ENCODE measurements around the gene FABP6.

DNA sequence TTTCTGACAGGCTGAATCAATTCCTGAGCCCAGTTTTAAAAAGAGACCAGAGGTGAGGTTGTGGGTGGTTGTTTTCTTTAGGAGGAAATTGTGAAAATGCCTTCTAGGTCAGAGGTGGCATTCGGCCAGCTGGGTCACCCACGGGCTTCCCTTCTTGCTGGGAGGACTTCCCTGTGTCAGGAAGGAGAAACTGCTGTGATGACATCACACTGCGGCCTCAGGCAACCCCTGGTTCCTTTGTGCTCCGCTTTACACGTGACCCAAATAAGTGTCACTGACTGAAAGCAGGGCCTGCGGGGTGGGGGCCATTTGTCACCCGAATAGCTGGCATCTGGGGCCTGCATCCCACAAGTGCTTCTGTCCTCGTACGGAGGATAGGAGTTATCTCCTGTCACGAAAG is 39.7 kb downstream of the FABP6 start:
- TF ChIP-seq, protein P1, sequence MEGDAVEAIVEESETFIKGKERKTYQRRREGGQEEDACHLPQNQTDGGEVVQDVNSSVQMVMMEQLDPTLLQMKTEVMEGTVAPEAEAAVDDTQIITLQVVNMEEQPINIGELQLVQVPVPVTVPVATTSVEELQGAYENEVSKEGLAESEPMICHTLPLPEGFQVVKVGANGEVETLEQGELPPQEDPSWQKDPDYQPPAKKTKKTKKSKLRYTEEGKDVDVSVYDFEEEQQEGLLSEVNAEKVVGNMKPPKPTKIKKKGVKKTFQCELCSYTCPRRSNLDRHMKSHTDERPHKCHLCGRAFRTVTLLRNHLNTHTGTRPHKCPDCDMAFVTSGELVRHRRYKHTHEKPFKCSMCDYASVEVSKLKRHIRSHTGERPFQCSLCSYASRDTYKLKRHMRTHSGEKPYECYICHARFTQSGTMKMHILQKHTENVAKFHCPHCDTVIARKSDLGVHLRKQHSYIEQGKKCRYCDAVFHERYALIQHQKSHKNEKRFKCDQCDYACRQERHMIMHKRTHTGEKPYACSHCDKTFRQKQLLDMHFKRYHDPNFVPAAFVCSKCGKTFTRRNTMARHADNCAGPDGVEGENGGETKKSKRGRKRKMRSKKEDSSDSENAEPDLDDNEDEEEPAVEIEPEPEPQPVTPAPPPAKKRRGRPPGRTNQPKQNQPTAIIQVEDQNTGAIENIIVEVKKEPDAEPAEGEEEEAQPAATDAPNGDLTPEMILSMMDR (IDR thresholded peaks at IDR 0.05): no peak
- TF ChIP-seq RAD21 (conservative IDR thresholded peaks at IDR 0.05 in 1 of 2, IDR thresholded peaks at IDR 0.05 in 1 of 2) (no peak), CHD2 (IDR thresholded peaks at IDR 0.05; ENCODE audit: low read length, partially characterized antibody) (no peak), MAFK (IDR thresholded peaks at IDR 0.05; ENCODE audit: partially characterized antibody) (no peak), ZNF302 (CRISPR knock-in tag; IDR thresholded peaks at IDR 0.05) (no peak), JUN (IDR thresholded peaks at IDR 0.05) (no peak), TP53 (CRISPR knock-in tag; IDR thresholded peaks at IDR 0.05) (no peak), POLR2A (IDR thresholded peaks at IDR 0.05; ENCODE audit: low read length) (no peak), ZC3H11A (IDR thresholded peaks at IDR 0.05) (no peak), SMC3 (IDR thresholded peaks at IDR 0.05) (no peak), NR3C1 (IDR thresholded peaks at IDR 0.05) (no peak), JUNB (IDR thresholded peaks at IDR 0.05) (no peak)
- TF ChIP-seq, protein P2, sequence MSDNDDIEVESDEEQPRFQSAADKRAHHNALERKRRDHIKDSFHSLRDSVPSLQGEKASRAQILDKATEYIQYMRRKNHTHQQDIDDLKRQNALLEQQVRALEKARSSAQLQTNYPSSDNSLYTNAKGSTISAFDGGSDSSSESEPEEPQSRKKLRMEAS (IDR thresholded peaks at IDR 0.05): no peak

Measured in A549 (cell line).